ENCODE data around the gene PAXIP1.

Gene PAXIP1

DNA sequence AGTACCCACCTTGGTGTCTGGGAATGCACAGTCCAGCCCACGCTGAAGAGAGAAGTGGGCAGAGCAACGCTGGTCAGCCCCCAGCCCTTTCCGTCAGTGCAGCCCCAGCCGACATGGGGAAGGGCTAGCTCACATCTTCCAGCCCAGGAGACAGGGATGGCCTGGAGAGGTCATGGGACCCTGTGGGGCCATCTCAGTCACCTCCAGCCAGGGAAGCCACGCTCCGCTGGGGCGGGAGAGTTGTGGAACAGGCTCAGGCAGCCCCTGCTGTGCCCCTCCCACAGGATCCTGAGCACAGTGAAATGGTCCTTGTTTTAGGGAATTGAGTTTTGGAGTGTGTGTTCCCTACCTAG, 85.1 kb downstream of the PAXIP1 start:
- Histone ChIP-seq H4K20me1 (ENCODE audit: low read depth, low read length) (no peaks in the 10 kb centered on the region), H3K9ac (ENCODE audit: low read length) (no peak overlapping the region), H3F3A (ENCODE audit: insufficient read depth) (no peaks in the 10 kb centered on the region), H3K4me3 (ENCODE audit: insufficient read depth, low read length, poor library complexity, severe bottlenecking) (no peak overlapping the region), H3K36me3 (ENCODE audit: low read length) (no peaks in the 10 kb centered on the region), H2AFZ (ENCODE audit: low read depth, low read length, severe bottlenecking) (no peak overlapping the region), H3K79me2 (ENCODE audit: insufficient read depth, low read length) (no peaks in the 10 kb centered on the region), H3K4me2 (ENCODE audit: low read depth, low read length, poor library complexity, severe bottlenecking) (no peak overlapping the region), H3K27ac (ENCODE audit: low read depth, low read length) (no peak overlapping the region), H3K9me2 (replicated peaks; ENCODE audit: insufficient read depth, low read length) (no peaks in the 10 kb centered on the region), H3K27me3 (ENCODE audit: low read length) (no peaks in the 10 kb centered on the region), H3K9me3 (ENCODE audit: insufficient read depth, low read length) (no peaks in the 10 kb centered on the region)
- TF ChIP-seq, protein P1, sequence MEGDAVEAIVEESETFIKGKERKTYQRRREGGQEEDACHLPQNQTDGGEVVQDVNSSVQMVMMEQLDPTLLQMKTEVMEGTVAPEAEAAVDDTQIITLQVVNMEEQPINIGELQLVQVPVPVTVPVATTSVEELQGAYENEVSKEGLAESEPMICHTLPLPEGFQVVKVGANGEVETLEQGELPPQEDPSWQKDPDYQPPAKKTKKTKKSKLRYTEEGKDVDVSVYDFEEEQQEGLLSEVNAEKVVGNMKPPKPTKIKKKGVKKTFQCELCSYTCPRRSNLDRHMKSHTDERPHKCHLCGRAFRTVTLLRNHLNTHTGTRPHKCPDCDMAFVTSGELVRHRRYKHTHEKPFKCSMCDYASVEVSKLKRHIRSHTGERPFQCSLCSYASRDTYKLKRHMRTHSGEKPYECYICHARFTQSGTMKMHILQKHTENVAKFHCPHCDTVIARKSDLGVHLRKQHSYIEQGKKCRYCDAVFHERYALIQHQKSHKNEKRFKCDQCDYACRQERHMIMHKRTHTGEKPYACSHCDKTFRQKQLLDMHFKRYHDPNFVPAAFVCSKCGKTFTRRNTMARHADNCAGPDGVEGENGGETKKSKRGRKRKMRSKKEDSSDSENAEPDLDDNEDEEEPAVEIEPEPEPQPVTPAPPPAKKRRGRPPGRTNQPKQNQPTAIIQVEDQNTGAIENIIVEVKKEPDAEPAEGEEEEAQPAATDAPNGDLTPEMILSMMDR (IDR thresholded peaks at IDR 0.05; ENCODE audit: insufficient read depth, low read length, poor library complexity, severe bottlenecking) = no peak
- no peak for TF ChIP-seq EZH2phosphoT487 (conservative IDR thresholded peaks at IDR 0.05; ENCODE audit: low read length)

DNA sequence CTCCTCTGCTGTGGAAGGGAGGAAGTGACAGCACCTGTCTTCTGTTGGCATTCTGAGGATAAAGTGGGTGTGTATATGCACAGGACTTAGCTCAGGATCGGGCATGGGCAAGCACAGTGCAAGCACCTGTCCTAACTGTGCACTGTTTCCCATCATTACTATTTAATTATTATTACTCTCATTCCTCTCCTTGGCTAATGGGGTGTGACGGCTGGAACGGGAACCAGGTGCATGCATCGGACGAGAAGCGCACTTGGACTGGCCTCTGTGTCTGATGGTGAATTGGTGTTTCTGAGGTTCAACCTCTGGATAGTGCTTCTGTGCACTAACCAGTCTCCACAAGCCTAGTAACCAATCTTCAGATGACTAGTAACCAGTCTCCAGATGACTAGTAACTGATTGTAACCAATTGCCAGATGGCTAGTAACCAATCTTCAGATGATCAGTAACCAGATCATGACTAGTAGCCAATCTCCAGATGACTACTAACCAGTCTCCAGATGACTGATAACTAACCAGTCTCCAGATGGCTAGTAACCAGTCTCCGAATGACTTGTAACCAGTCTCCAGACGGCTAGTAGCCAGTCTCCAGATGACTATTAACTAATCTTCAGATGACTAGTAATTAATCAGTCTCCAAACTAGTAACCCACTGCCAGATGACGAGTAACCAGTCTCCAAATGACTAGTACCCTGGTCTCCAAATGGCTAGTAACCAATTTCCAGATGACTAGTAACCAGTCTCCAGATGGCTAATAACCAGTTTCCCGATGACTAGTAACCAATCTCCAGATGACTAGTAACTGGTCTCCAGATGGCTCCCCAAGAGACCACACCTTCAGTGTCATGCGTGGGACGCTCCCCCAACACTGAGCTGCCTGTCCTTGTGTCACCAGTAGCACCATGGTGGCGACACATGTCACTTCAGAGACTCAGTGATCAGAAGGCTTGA, 85.8 kb downstream of the PAXIP1 start:
- H3K27me3 ChIP-seq (ENCODE audit: low read length) = no peaks in the 10 kb centered on the region
- TF ChIP-seq, protein P1 (IDR thresholded peaks at IDR 0.05; ENCODE audit: insufficient read depth, low read length, poor library complexity, severe bottlenecking) = no peak
- no peak for TF ChIP-seq EZH2phosphoT487 (conservative IDR thresholded peaks at IDR 0.05; ENCODE audit: low read length)
- H3K9ac ChIP-seq (ENCODE audit: low read length) = no peak overlapping the region
- no peaks in the 10 kb centered on the region for H3K36me3 ChIP-seq (ENCODE audit: low read length)
- H3K79me2 ChIP-seq (ENCODE audit: insufficient read depth, low read length) = no peaks in the 10 kb centered on the region
- H3K9me2 ChIP-seq (replicated peaks; ENCODE audit: insufficient read depth, low read length) = no peaks in the 10 kb centered on the region
- H4K20me1 ChIP-seq (ENCODE audit: low read depth, low read length) = no peaks in the 10 kb centered on the region
- H3K4me3 ChIP-seq (ENCODE audit: insufficient read depth, low read length, poor library complexity, severe bottlenecking) = no peak overlapping the region
- H2AFZ ChIP-seq (ENCODE audit: low read depth, low read length, severe bottlenecking) = no peak overlapping the region
- no peaks in the 10 kb centered on the region for H3F3A ChIP-seq (ENCODE audit: insufficient read depth)
- no peaks in the 10 kb centered on the region for H3K9me3 ChIP-seq (ENCODE audit: insufficient read depth, low read length)
- H3K27ac ChIP-seq (ENCODE audit: low read depth, low read length) = no peak overlapping the region
- H3K4me2 ChIP-seq (ENCODE audit: low read depth, low read length, poor library complexity, severe bottlenecking) = no peak overlapping the region

- no peak for TF ChIP-seq EZH2phosphoT487 (conservative IDR thresholded peaks at IDR 0.05; ENCODE audit: low read length)
- TF ChIP-seq, protein P1 (IDR thresholded peaks at IDR 0.05; ENCODE audit: insufficient read depth, low read length, poor library complexity, severe bottlenecking) = no peak
Observed at GRCh38 chr7:154916381-154916780, 86.5 kb downstream of the PAXIP1 start.

More at GRCh38 chr7:154916381-154916780, 86.5 kb downstream of the PAXIP1 start:
- H3K9ac ChIP-seq (ENCODE audit: low read length) = no peak overlapping the region
- H3K27me3 ChIP-seq (ENCODE audit: low read length) = no peaks in the 10 kb centered on the region
- H3F3A ChIP-seq (ENCODE audit: insufficient read depth) = no peaks in the 10 kb centered on the region
- no peaks in the 10 kb centered on the region for H4K20me1 ChIP-seq (ENCODE audit: low read depth, low read length)
- H3K79me2 ChIP-seq (ENCODE audit: insufficient read depth, low read length) = no peaks in the 10 kb centered on the region
- H3K27ac ChIP-seq (ENCODE audit: low read depth, low read length) = no peak overlapping the region
- no peaks in the 10 kb centered on the region for H3K36me3 ChIP-seq (ENCODE audit: low read length)
- no peaks in the 10 kb centered on the region for H3K9me2 ChIP-seq (replicated peaks; ENCODE audit: insufficient read depth, low read length)
- no peak overlapping the region for H2AFZ ChIP-seq (ENCODE audit: low read depth, low read length, severe bottlenecking)
- no peak overlapping the region for H3K4me3 ChIP-seq (ENCODE audit: insufficient read depth, low read length, poor library complexity, severe bottlenecking)
- H3K4me2 ChIP-seq (ENCODE audit: low read depth, low read length, poor library complexity, severe bottlenecking) = no peak overlapping the region
- H3K9me3 ChIP-seq (ENCODE audit: insufficient read depth, low read length) = no peaks in the 10 kb centered on the region

Measured in SU-DHL-6 (cell line).